GM19397 (cell line): Measurements from ENCODE around the gene CTNNA2.

Experiments used
- ATAC-seq: cut with Tn5 transposase; IDR thresholded peaks from one replicate; pipeline ENCODE4 v1.9.1; 2021; ENCODE audit warnings: mild to moderate bottlenecking, moderate library complexity; ENCODE audit not compliant: unreplicated experiment

CTNNA2 gene

GRCh38 chr2:79611448-79612016 is 98.7 kb downstream of the CTNNA2 start:
- ATAC-seq = no peak

GRCh38 chr2:79612999-79613398 is 100.1 kb downstream of the CTNNA2 start:
- ATAC-seq = no peak

- ATAC-seq = no peak
Observed at GRCh38 chr2:79619442-79619841, 106.6 kb downstream of the CTNNA2 start.

GRCh38 chr2:79619976-79620375 is 107.1 kb downstream of the CTNNA2 start:
- ATAC-seq = no peak

GRCh38 chr2:79620679-79621078 is 107.8 kb downstream of the CTNNA2 start:
- no peak for ATAC-seq

- ATAC-seq = no peak
Observed at GRCh38 chr2:79621252-79621651, 108.4 kb downstream of the CTNNA2 start.

- ATAC-seq = no peak
Observed at GRCh38 chr2:79621755-79622154, 108.9 kb downstream of the CTNNA2 start.

- no peak for ATAC-seq
Observed at GRCh38 chr2:79622508-79622907, 109.7 kb downstream of the CTNNA2 start.

GRCh38 chr2:79627237-79627636 is 114.4 kb downstream of the CTNNA2 start:
- no peak for ATAC-seq

GRCh38 chr2:79630060-79630459 is 117.2 kb downstream of the CTNNA2 start:
- no peak for ATAC-seq

- no peak for ATAC-seq
Observed at GRCh38 chr2:79630972-79631557, 118.2 kb downstream of the CTNNA2 start.

GRCh38 chr2:79638410-79638809 is 125.6 kb downstream of the CTNNA2 start:
- ATAC-seq = no peak

GRCh38 chr2:79638954-79639353 is 126.1 kb downstream of the CTNNA2 start:
- no peak for ATAC-seq

- no peak for ATAC-seq
Observed at GRCh38 chr2:79640001-79640400, 127.2 kb downstream of the CTNNA2 start.

- no peak for ATAC-seq
Observed at GRCh38 chr2:79649531-79649930, 136.7 kb downstream of the CTNNA2 start.

- no peak for ATAC-seq
Observed at GRCh38 chr2:79660557-79660956, 147.7 kb downstream of the CTNNA2 start.

GRCh38 chr2:79665091-79665490 is 152.2 kb downstream of the CTNNA2 start:
- ATAC-seq = no peak

- ATAC-seq = no peak
Observed at GRCh38 chr2:79666430-79666829, 153.6 kb downstream of the CTNNA2 start.

GRCh38 chr2:79669714-79670113 is 156.9 kb downstream of the CTNNA2 start:
- ATAC-seq = no peak

- ATAC-seq = no peak
Observed at GRCh38 chr2:79670198-79670597, 157.3 kb downstream of the CTNNA2 start.

- ATAC-seq = no peak
Observed at GRCh38 chr2:79686884-79687283, 174.0 kb downstream of the CTNNA2 start.

- ATAC-seq = no peak
Observed at GRCh38 chr2:79695248-79695647, 182.4 kb downstream of the CTNNA2 start.

GRCh38 chr2:79697200-79697599 is 184.3 kb downstream of the CTNNA2 start:
- no peak for ATAC-seq
